Uterus (tissue), 2 donors: ENCODE measurements around the gene GALNTL6.

Source experiments
- CTCF ChIP-seq, 4 experiments: fragments of 200-600 bp in 2 of 4; fragments of 450-650 bp in 2 of 4; sonication (generic) in 2 of 4; IDR thresholded peaks; one replicate each; pipeline ENCODE4 v1.5.1; 2016 to 2019; ENCODE audit warnings: antibody characterized with exemption in 4 of 4, mild to moderate bottlenecking in 2 of 4, moderate library complexity in 1 of 4
- POLR2A ChIP-seq, 2 donors: fragments of 450-650 bp; IDR thresholded peaks; one replicate each; pipeline ENCODE4 v1.6.1; 2016; ENCODE audit warnings: antibody characterized with exemption in 2 of 2, mild to moderate bottlenecking in 1 of 2, moderate library complexity in 1 of 2

- TF ChIP-seq CTCF (IDR thresholded peaks at IDR 0.05), result no peak
- no peak for TF ChIP-seq POLR2A (IDR thresholded peaks at IDR 0.05)
These were observed 36.5 kb downstream of the GALNTL6 start for GRCh38 chr4:171849686-171850222.
